ENCODE data around the gene ISCU. TPM values are rescaled to one million over a fixed set of nuclear protein-coding genes. Genes with fewer than 3 reads are reported as not detected.

ISCU gene
- total RNA-seq, 4 donors from 2014 or later: 172 to 269 (median 185) TPM

GRCh38 chr12:108516511-108517275 lies 45.7 kb upstream of the ISCU start:
- H3K4me3 ChIP-seq: no peak overlapping the region
- H3K27ac ChIP-seq: peak overlapping the region in 1 of 4 donors; percentile 75
- TF ChIP-seq CTCF (IDR thresholded peaks at IDR 0.05): no peak
- TF ChIP-seq POLR2A (IDR thresholded peaks at IDR 0.05): no peak
- TF ChIP-seq EP300 (IDR thresholded peaks at IDR 0.05): no peak
- no peak for DNase-seq (ENCODE audit: low spot score in 2 of 2)
- no peaks in the 10 kb centered on the region for H3K9me3 ChIP-seq
- H3K36me3 ChIP-seq: peaks cover 2 to 43% (median 9%) of the 10 kb centered on the region in 3 donors
- WGBS, 2 donors: 88 to 90% methylated on average over 23 of the region's 23 CpGs
- H3K4me1 ChIP-seq: peaks cover 0 to 29% (median 10%) of the 10 kb centered on the region in 4 donors
- no peaks in the 10 kb centered on the region for H3K27me3 ChIP-seq

GRCh38 chr12:108517288-108518100 lies 44.9 kb upstream of the ISCU start:
- H3K27ac ChIP-seq: no peak overlapping the region
- H3K36me3 ChIP-seq: peaks cover 2 to 51% (median 9%) of the 10 kb centered on the region in 3 donors
- TF ChIP-seq POLR2A (IDR thresholded peaks at IDR 0.05) (no peak), EP300 (IDR thresholded peaks at IDR 0.05) (no peak), CTCF (IDR thresholded peaks at IDR 0.05) (no peak)
- peaks cover 0 to 22% (median 9%) of the 10 kb centered on the region in 4 donors for H3K4me1 ChIP-seq
- H3K9me3 ChIP-seq: no peaks in the 10 kb centered on the region
- no peak overlapping the region for H3K4me3 ChIP-seq
- H3K27me3 ChIP-seq: no peaks in the 10 kb centered on the region
- 76 to 84% methylated on average over 12 of the region's 12 CpGs for WGBS, 2 donors
- DNase-seq (ENCODE audit: low spot score in 2 of 2): no peak

GRCh38 chr12:108518101-108518715 lies 44.2 kb upstream of the ISCU start:
- Histone ChIP-seq H3K36me3 (peaks cover 3 to 59% (median 14%) of the 10 kb centered on the region in 3 donors), H3K27ac (no peak overlapping the region), H3K4me3 (no peak overlapping the region), H3K27me3 (no peaks in the 10 kb centered on the region), H3K9me3 (no peaks in the 10 kb centered on the region), H3K4me1 (peaks cover 0 to 22% (median 9%) of the 10 kb centered on the region in 4 donors)
- 94 to 97% methylated on average over 19 to 24 of the region's 24 CpGs for WGBS, 2 donors
- DNase-seq (ENCODE audit: low spot score in 2 of 2): no peak
- TF ChIP-seq EP300 (IDR thresholded peaks at IDR 0.05): no peak
- TF ChIP-seq POLR2A (IDR thresholded peaks at IDR 0.05): no peak
- TF ChIP-seq CTCF (IDR thresholded peaks at IDR 0.05): no peak

GRCh38 chr12:108518716-108519496 lies 43.5 kb upstream of the ISCU start:
- H3K27ac ChIP-seq: no peak overlapping the region
- TF ChIP-seq POLR2A (IDR thresholded peaks at IDR 0.05) (no peak), EP300 (IDR thresholded peaks at IDR 0.05) (no peak), CTCF (IDR thresholded peaks at IDR 0.05) (no peak)
- H3K9me3 ChIP-seq: no peaks in the 10 kb centered on the region
- no peaks in the 10 kb centered on the region for H3K27me3 ChIP-seq
- DNase-seq (ENCODE audit: low spot score in 2 of 2): no peak
- H3K4me1 ChIP-seq: peaks cover 0 to 22% (median 9%) of the 10 kb centered on the region in 4 donors
- H3K4me3 ChIP-seq: no peak overlapping the region
- 90 to 92% methylated on average over 39 of the region's 39 CpGs for WGBS, 2 donors
- H3K36me3 ChIP-seq: peaks cover 7 to 66% (median 20%) of the 10 kb centered on the region in 3 donors
